Measurements from ENCODE around the gene ZNF319.

DNA sequence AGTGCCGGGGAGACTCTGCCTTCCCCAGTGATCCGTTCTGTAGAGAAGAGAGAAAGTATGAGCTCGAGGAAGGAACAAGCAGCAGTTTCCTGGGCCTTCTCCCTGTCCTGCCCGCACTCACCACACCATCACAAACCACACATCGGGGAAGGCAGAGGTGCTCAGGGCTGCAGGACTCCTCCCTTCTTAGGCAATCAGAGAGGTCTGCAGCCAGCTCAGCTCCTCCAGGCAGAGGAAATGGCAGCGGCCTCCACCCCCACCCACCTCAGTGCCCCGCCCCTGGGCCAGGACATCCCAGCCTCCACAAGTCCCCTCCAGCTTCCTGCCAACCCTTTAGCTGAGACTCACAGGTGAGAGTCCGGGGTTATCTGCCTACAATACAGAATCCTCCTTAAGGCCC lies 2.0 kb downstream of the ZNF319 start:
- no peak for TF ChIP-seq CTCF (IDR thresholded peaks at IDR 0.05; ENCODE audit: low read depth, low read length, missing input control)
- TF ChIP-seq REST (IDR thresholded peaks at IDR 0.05), result no peak
- TF ChIP-seq FOXA1 (IDR thresholded peaks at IDR 0.05), result no peak
- TF ChIP-seq RAD21 (IDR thresholded peaks at IDR 0.05), result no peak
- TF ChIP-seq NR2F2 (IDR thresholded peaks at IDR 0.05), result no peak
- no peak for TF ChIP-seq ATF3 (IDR thresholded peaks at IDR 0.05)
- no peak for TF ChIP-seq SP1 (IDR thresholded peaks at IDR 0.05)
- TF ChIP-seq EGR1 (IDR thresholded peaks at IDR 0.05; ENCODE audit: low read depth in 2 of 2), result no peak
- TF ChIP-seq, protein P1, sequence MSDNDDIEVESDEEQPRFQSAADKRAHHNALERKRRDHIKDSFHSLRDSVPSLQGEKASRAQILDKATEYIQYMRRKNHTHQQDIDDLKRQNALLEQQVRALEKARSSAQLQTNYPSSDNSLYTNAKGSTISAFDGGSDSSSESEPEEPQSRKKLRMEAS (IDR thresholded peaks at IDR 0.05), result no peak
